ENCODE measurements around the gene C5orf15. TPM values are rescaled to one million over a fixed set of nuclear protein-coding genes. Genes with fewer than 3 reads are reported as not detected.

Gene C5orf15
- polyA plus RNA-seq, 1 of the 3 experiments (the other 2 are of a cell fraction): 81.0 TPM

DNA sequence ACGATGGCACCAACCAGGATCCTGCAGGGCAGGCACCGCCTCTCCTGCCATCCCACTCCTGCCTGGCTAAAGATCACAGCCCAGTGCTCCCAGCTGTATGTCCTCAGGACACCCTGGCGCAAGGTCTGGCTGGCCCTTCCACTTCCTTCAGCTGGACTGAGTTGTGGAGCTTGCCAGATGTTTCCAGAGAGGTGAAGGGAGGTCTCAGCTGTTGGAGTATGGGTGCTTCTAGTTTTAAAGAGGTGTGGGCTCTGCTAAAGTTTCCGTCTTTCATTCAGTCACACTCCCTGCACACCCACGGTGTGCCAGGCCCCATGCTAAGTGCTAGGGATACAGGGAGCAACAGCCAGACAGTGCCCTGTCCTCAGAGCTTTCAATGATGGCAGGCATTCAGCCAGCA, 34.1 kb downstream of the C5orf15 start:
- POLR2A ChIA-PET: no interaction called here
- no peak for DNase-seq
- peaks cover 0 to 7% of the 10 kb centered on the region in 2 experiments; a peak in 1 of 4 replicates for H3K4me1 ChIP-seq (ENCODE audit: control insufficient read depth in 1 of 2, insufficient read depth in 2 of 2, low read depth in 1 of 2, low read length in 1 of 2)
- no peaks in the 10 kb centered on the region for H3K36me3 ChIP-seq (replicated peaks in 1 of 2; ENCODE audit: control insufficient read depth in 1 of 2, insufficient read depth in 2 of 2, low read length in 1 of 2)
- 47% methylated on average over 5 of the region's 5 CpGs for WGBS (ENCODE audit: low lambda C conversion rate)
- TF ChIP-seq MXI1 (IDR thresholded peaks at IDR 0.05; ENCODE audit: low read depth, low read length): no peak
- no peak for TF ChIP-seq MEF2A (IDR thresholded peaks at IDR 0.05; ENCODE audit: borderline replicate concordance, low read depth)
- TF ChIP-seq, protein P1, sequence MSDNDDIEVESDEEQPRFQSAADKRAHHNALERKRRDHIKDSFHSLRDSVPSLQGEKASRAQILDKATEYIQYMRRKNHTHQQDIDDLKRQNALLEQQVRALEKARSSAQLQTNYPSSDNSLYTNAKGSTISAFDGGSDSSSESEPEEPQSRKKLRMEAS (IDR thresholded peaks at IDR 0.05; ENCODE audit: low read depth): no peak
- TF ChIP-seq ELF1 (IDR thresholded peaks at IDR 0.05): no peak
- no peak for TF ChIP-seq EZH2phosphoT487 (IDR thresholded peaks at IDR 0.05; ENCODE audit: borderline replicate concordance, low read depth)
- TF ChIP-seq FOXM1 (IDR thresholded peaks at IDR 0.05; ENCODE audit: low read depth): no peak
- no peak for TF ChIP-seq GATA2 (CRISPR knock-in tag; IDR thresholded peaks at IDR 0.05)
- no peak for TF ChIP-seq FOXJ3 (CRISPR knock-in tag; IDR thresholded peaks at IDR 0.05)
- TF ChIP-seq RFX5 (IDR thresholded peaks at IDR 0.05; ENCODE audit: low read length): no peak
- TF ChIP-seq, protein P2, sequence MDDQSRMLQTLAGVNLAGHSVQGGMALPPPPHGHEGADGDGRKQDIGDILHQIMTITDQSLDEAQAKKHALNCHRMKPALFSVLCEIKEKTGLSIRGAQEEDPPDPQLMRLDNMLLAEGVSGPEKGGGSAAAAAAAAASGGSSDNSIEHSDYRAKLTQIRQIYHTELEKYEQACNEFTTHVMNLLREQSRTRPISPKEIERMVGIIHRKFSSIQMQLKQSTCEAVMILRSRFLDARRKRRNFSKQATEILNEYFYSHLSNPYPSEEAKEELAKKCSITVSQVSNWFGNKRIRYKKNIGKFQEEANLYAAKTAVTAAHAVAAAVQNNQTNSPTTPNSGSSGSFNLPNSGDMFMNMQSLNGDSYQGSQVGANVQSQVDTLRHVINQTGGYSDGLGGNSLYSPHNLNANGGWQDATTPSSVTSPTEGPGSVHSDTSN (IDR thresholded peaks at IDR 0.05): no peak
- TF ChIP-seq NFIC (IDR thresholded peaks at IDR 0.05; ENCODE audit: borderline replicate concordance): no peak
- TF ChIP-seq FOSL2 (IDR thresholded peaks at IDR 0.05; ENCODE audit: borderline replicate concordance, low read depth): no peak
- TF ChIP-seq EP300 (IDR thresholded peaks at IDR 0.05; ENCODE audit: borderline replicate concordance in 1 of 2, low read depth in 1 of 2, low read length in 1 of 2): no peak
- no peak for TF ChIP-seq SIN3A (IDR thresholded peaks at IDR 0.05; ENCODE audit: borderline replicate concordance, low read depth, low read length)
- TF ChIP-seq RAD21 (IDR thresholded peaks at IDR 0.05; ENCODE audit: low read length): no peak
- TF ChIP-seq GABPA (IDR thresholded peaks at IDR 0.05; ENCODE audit: low read depth): no peak
- TF ChIP-seq YY1 (IDR thresholded peaks at IDR 0.05; ENCODE audit: low read depth): no peak
- TF ChIP-seq, protein P3, sequence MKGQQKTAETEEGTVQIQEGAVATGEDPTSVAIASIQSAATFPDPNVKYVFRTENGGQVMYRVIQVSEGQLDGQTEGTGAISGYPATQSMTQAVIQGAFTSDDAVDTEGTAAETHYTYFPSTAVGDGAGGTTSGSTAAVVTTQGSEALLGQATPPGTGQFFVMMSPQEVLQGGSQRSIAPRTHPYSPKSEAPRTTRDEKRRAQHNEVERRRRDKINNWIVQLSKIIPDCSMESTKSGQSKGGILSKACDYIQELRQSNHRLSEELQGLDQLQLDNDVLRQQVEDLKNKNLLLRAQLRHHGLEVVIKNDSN (IDR thresholded peaks at IDR 0.05; ENCODE audit: borderline replicate concordance, low read depth): no peak
- no peaks in the 10 kb centered on the region for H3K9me3 ChIP-seq
- H3K4me2 ChIP-seq: no peak overlapping the region
- CTCF ChIA-PET: interaction anchor here (1.6 to 2.3 kb wide), 2 partner anchors 65 to 511 kb away, joined by 8 to 9 read pairs; no protein-coding TSS in a partner anchor
- no peaks in the 10 kb centered on the region for H3K9me2 ChIP-seq
- H3K79me2 ChIP-seq (ENCODE audit: insufficient read depth): no peaks in the 10 kb centered on the region
- H3K27ac ChIP-seq (ENCODE audit: low read depth in 2 of 2, low read length in 1 of 2): no peak overlapping the region
- H3K27me3 ChIP-seq (ENCODE audit: insufficient read depth): no peaks in the 10 kb centered on the region
- H4K20me1 ChIP-seq (ENCODE audit: insufficient read depth): no peaks in the 10 kb centered on the region
- H2AFZ ChIP-seq (ENCODE audit: low read depth): no peak overlapping the region
- H3K9ac ChIP-seq: no peak overlapping the region
- H3F3A ChIP-seq (replicated peaks; ENCODE audit: insufficient read depth): peaks cover 6% of the 10 kb centered on the region
- no peak overlapping the region for H3K4me3 ChIP-seq (ENCODE audit: low read depth in 2 of 2, low read length in 1 of 2)

Data from SK-N-SH (cell line).